GM12891 (cell line): ENCODE measurements around the gene PPBP.
"Not testable (repeated sequence)": the region's sequence is repeated elsewhere in the genome, so short reads cannot be mapped to it uniquely, and the experiment has no call there.

Experiments
- DNase-seq: peaks from one replicate; pipeline ENCODE4 v3.0.0; 2011; ENCODE audit warnings: low spot score; ENCODE audit not compliant: insufficient read length
- FAIRE-seq: peaks from 2 replicates; lab custom pipeline; 2011; peaks lifted over from hg19 to GRCh38; lab: Jason Lieb, UNC
- PAX5 ChIP-seq: IDR thresholded peaks from 2 replicates; pipeline ENCODE4 v1.6.1; 2011; ENCODE audit warnings: low read length, moderate library complexity, mild to moderate bottlenecking; ENCODE audit not compliant: insufficient read depth, severe bottlenecking
- POLR2A ChIP-seq: IDR thresholded peaks from 2 replicates; pipeline ENCODE4 v1.6.1; 2011; ENCODE audit warnings: low read depth, low read length, control low read depth
- POLR2AphosphoS5 ChIP-seq: IDR thresholded peaks from 2 replicates; pipeline ENCODE4 v1.6.1; 2011; ENCODE audit warnings: low read depth, low read length, control low read depth
- POU2F2 ChIP-seq: IDR thresholded peaks from 2 replicates; pipeline ENCODE4 v1.6.1; 2011; ENCODE audit warnings: low read depth, mild to moderate bottlenecking, control low read depth, low read length, moderate library complexity
- SPI1 ChIP-seq: IDR thresholded peaks from 2 replicates; pipeline ENCODE4 v1.6.1; 2011; ENCODE audit warnings: low read depth, low read length, control low read depth
- TAF1 ChIP-seq: IDR thresholded peaks from 2 replicates; pipeline ENCODE4 v1.6.1; 2011; ENCODE audit warnings: low read depth, low read length, control low read depth

The PPBP gene

DNA sequence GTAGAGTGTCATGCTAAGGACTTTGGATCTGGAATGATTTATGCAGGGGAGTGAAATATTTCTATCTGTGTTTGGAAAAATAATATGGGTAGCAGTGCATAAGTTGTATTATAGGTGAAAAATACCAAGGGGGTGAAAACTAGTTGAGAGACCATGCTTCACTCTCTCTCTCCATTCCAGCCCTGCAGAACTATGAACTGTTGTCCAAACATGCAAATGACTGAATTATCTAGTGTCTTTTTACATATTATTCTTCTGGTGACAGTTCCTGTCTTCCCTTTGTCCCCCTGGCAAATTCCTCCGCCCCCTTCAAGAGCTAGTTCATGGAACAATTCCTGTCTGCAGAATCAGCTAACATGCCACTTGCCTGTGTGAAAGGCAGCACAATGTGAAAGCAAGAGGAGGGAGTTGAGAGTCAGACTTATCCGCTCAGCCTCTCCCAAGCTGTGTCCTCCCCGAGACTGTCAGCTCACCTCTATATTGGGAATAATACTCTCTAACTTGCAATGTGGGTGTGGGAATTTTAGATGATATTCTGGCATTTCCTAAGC is 8.5 kb downstream of the PPBP start:
- no peak for FAIRE-seq
- no peak for DNase-seq
- TF ChIP-seq POLR2AphosphoS5 (no peak), PAX5 (no peak), POLR2A (no peak)

- FAIRE-seq (no peak), DNase-seq (no peak)
Observed at GRCh38 chr4:73978886-73979285, 9.1 kb downstream of the PPBP start.

GRCh38 chr4:73976716-73977115 is 11.3 kb downstream of the PPBP start:
- TF ChIP-seq TAF1: no peak
- no peak for TF ChIP-seq POLR2A
- TF ChIP-seq SPI1: no peak
- TF ChIP-seq POU2F2: no peak
- TF ChIP-seq POLR2AphosphoS5: no peak
- TF ChIP-seq PAX5: no peak
- FAIRE-seq (no peak), DNase-seq (no peak)

More at GRCh38 chr4:73978886-73979285, 9.1 kb downstream of the PPBP start:
- TF ChIP-seq POLR2A (no peak), SPI1 (no peak), POLR2AphosphoS5 (no peak), PAX5 (no peak), TAF1 (no peak), POU2F2 (no peak)

DNA sequence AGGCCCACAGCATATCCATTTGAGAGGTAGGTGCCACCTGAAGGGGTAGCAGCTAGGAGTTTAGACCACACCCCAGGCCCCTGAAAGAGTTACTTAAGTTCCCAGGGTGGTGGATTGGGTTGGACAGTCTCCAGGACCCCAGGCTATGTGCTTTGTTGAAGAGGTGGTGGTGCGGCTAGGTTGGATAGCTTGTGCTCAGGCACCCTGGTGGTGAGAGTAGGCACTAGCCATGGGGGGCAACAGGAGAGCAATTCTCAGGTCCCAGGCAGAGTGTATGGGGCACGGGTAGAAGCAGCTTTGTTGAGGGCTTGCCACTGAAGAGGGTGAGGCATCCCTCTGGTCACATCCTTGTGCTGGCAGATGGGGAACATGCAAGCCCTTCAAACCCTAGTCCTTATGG is 11.8 kb downstream of the PPBP start:
- TF ChIP-seq PAX5 (no peak), POLR2AphosphoS5 (no peak), TAF1 (no peak), POLR2A (no peak), POU2F2 (no peak), SPI1 (no peak)
- no peak for DNase-seq

GRCh38 chr4:73974352-73974751 is 13.6 kb downstream of the PPBP start:
- FAIRE-seq (no peak), DNase-seq (no peak)
- no peak for TF ChIP-seq PAX5
- TF ChIP-seq POLR2A: no peak
- TF ChIP-seq TAF1: no peak
- no peak for TF ChIP-seq POU2F2
- TF ChIP-seq SPI1: no peak
- TF ChIP-seq POLR2AphosphoS5: no peak

More for the DNA sequence above, 11.8 kb downstream of the PPBP start:
- FAIRE-seq: no peak

DNA sequence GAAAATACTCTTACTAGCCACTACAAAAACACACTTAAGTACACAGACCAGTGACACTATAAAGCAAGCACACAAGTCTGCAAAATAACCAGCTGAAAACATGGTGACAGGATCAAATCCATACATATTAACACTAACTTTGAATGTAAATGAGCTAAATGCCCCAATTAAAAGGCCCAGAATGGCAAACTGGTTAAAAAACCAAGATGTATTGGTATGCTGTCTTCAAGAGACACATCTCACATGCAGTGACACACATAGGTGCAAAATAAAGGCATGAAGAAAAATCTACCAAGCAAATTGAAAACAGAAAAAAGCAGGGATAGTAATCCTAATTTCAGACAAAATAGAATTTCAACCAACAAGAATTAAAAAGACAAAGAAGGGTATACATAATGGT is 17.0 kb downstream of the PPBP start:
- DNase-seq (no peak), FAIRE-seq (no peak)
- TF ChIP-seq POU2F2 (no peak), PAX5 (no peak), POLR2A (no peak), TAF1 (no peak), SPI1 (no peak), POLR2AphosphoS5 (no peak)

- TF ChIP-seq SPI1 (no peak), POLR2A (no peak), TAF1 (no peak), POU2F2 (no peak), PAX5 (no peak), POLR2AphosphoS5 (no peak)
- FAIRE-seq (no peak), DNase-seq (no peak)
Observed at GRCh38 chr4:73970011-73970410, 18.0 kb downstream of the PPBP start.

- no peak for TF ChIP-seq PAX5
- TF ChIP-seq SPI1: no peak
- no peak for TF ChIP-seq POLR2A
- TF ChIP-seq TAF1: no peak
- TF ChIP-seq POLR2AphosphoS5: no peak
- TF ChIP-seq POU2F2: no peak
- DNase-seq: no peak
- FAIRE-seq: no peak
Observed at GRCh38 chr4:73967866-73968265, 20.1 kb downstream of the PPBP start.

DNA sequence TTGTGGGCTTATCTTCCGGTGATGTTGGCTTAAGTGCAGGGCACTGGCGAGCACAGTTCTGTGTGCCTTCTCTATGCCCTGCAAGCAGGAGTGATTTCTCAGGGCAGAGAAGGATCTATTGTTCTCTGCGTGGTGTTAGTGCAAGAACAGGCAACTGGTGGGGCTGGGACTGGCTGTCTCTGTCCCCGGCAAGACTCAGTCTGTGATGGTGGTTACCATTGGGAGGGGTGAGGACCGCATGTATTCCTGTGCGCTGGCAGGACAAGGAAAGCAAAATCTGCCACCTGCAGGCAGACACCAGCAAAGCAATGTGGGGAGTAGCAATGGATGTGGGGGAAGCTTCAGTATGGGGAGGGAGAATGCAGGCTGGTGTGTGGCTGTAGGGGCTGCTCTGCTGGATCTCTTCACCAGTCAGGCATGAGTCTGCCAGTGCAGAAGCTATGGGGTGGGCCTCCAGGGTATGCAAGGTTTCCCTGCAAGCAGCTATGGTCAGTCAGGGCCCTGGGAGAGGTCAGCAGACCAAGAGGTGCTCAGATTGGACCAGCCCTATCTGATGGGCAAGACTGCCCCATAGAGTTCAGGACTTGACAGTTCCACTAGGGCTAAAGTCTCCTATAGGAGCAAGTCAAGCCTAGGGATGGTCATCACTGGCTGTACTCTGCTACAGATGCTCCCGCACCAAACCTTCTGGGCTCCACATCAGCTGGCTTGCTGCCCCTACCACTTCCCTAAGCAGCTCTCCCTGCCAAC is 23.0 kb downstream of the PPBP start:
- FAIRE-seq (no peak), DNase-seq (no peak)
- TF ChIP-seq POU2F2 (no peak), POLR2A (no peak), TAF1 (no peak), SPI1 (no peak), PAX5 (no peak), POLR2AphosphoS5 (no peak)

GRCh38 chr4:73962724-73963123 is 25.3 kb downstream of the PPBP start:
- FAIRE-seq: no peak
- DNase-seq: no peak
- TF ChIP-seq POLR2AphosphoS5: no peak
- TF ChIP-seq POLR2A: no peak
- TF ChIP-seq TAF1: no peak
- no peak for TF ChIP-seq POU2F2
- TF ChIP-seq PAX5: no peak

DNA sequence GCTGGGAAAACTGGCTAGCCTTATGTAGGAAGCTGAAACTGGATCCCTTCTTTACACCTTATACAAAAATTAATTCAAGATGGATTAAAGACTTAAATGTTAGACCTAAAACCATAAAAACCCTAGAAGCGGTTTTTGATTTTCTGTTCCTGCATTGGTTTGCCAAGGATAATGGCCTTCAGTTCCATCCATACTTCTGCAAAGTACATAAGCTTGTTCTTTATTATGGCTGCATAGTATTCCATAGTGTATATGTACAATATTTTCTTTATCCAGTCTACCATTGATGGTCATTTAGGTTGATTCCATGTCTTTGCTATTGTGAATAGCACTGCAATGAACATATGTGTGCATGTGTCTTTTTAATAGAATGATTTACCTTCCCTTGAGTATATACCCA is 28.9 kb downstream of the PPBP start:
- not testable (repeated sequence) for DNase-seq, FAIRE-seq
